Smooth muscle cell of the brain vasculature (primary cell): ENCODE measurements around the gene NLRC5.

Experiments
- DNase-seq: peaks from one replicate; pipeline ENCODE4 v3.0.0-alpha.2; 2012; ENCODE audit warnings: low read depth, low spot score

NLRC5 gene

GRCh38 chr16:57025941-57026777, 36.8 kb downstream of the NLRC5 start:
- no peak for DNase-seq

GRCh38 chr16:57026778-57027062, 37.4 kb downstream of the NLRC5 start:
- no peak for DNase-seq

GRCh38 chr16:57027067-57027466, 37.7 kb downstream of the NLRC5 start:
- no peak for DNase-seq

GRCh38 chr16:57028086-57028485, 38.7 kb downstream of the NLRC5 start:
- no peak for DNase-seq

- DNase-seq = no peak
Observed at GRCh38 chr16:57029161-57030160, 40.1 kb downstream of the NLRC5 start.

- no peak for DNase-seq
Observed at GRCh38 chr16:57030346-57030902, 41.1 kb downstream of the NLRC5 start.

GRCh38 chr16:57031156-57031555, 41.8 kb downstream of the NLRC5 start:
- DNase-seq = no peak

- DNase-seq = no peak
Observed at GRCh38 chr16:57032346-57032745, 43.0 kb downstream of the NLRC5 start.

GRCh38 chr16:57032931-57033330, 43.6 kb downstream of the NLRC5 start:
- no peak for DNase-seq

- DNase-seq = no peak
Observed at GRCh38 chr16:57036315-57036714, 47.0 kb downstream of the NLRC5 start.

GRCh38 chr16:57036945-57037344, 47.6 kb downstream of the NLRC5 start:
- DNase-seq = no peak

- DNase-seq = no peak
Observed at GRCh38 chr16:57038166-57038565, 48.8 kb downstream of the NLRC5 start.

- no peak for DNase-seq
Observed at GRCh38 chr16:57039148-57039812, 49.9 kb downstream of the NLRC5 start.

GRCh38 chr16:57041182-57042156, 52.1 kb downstream of the NLRC5 start:
- DNase-seq = no peak

GRCh38 chr16:57042157-57043111, 53.1 kb downstream of the NLRC5 start:
- no peak for DNase-seq

GRCh38 chr16:57043248-57043647, 53.9 kb downstream of the NLRC5 start:
- no peak for DNase-seq

- DNase-seq = no peak
Observed at GRCh38 chr16:57044931-57045693, 55.8 kb downstream of the NLRC5 start.

GRCh38 chr16:57045694-57046381, 56.5 kb downstream of the NLRC5 start:
- peak; percentile 35 for DNase-seq
